Breast epithelium (tissue), 3 donors: ENCODE results near the gene INKA1.

Source experiments
- POLR2A ChIP-seq: fragments of 450-650 bp; IDR thresholded peaks from one replicate; pipeline ENCODE4 v1.6.1; 2016; ENCODE audit warnings: antibody characterized with exemption, mild to moderate bottlenecking, moderate library complexity
- POLR2AphosphoS5 ChIP-seq, 3 donors: sonication (generic); formaldehyde crosslinking; IDR thresholded peaks; one replicate each; pipeline ENCODE4 v1.6.1; 2017; ENCODE audit warnings: antibody characterized with exemption in 3 of 3
- TF ChIP-seq, protein P1 (sequence below), 3 donors: fragments of 450-650 bp; IDR thresholded peaks; one replicate each; pipeline ENCODE4 v1.5.1; 2016 to 2017; ENCODE audit warnings: antibody characterized with exemption in 3 of 3, mild to moderate bottlenecking in 3 of 3, moderate library complexity in 3 of 3

DNA sequence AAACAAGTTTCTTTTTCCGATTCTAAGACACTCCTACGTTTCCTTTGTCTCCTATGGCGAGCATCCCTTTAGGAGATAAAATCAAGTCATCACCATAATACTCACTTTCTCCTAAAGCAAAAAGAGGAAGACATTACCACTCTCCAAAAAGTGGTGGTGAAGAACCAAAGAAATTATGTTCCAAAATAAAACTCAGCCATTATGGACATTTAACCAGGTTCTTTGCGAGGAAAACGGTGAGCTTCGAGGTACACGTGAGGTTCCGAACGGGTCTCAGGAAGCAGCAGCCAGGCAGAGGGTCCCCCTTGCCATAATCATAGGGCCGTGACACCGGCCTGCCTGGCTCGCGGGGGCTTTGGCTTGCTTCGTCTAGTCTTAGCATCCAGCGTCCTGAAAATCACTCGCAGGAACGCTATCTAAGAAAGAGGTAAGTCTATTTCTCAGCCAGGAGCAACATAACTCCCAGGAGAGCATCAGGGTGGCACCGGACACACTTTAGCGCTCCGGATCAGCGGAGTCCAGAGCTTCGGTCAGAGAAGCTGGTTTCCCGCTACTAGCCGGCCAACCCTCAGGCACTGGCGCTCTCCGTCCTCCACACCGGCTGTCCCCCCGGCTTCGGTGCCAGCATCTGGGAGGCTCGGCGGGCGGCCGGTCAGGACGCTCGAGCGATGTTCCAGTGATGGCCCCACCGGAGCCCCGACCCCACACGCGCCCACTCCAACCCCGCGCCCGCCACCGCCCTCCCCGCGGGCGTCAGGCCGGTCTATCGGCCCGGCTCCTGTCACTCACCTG, 17.3 kb upstream of the INKA1 start:
- TF ChIP-seq, protein P1, sequence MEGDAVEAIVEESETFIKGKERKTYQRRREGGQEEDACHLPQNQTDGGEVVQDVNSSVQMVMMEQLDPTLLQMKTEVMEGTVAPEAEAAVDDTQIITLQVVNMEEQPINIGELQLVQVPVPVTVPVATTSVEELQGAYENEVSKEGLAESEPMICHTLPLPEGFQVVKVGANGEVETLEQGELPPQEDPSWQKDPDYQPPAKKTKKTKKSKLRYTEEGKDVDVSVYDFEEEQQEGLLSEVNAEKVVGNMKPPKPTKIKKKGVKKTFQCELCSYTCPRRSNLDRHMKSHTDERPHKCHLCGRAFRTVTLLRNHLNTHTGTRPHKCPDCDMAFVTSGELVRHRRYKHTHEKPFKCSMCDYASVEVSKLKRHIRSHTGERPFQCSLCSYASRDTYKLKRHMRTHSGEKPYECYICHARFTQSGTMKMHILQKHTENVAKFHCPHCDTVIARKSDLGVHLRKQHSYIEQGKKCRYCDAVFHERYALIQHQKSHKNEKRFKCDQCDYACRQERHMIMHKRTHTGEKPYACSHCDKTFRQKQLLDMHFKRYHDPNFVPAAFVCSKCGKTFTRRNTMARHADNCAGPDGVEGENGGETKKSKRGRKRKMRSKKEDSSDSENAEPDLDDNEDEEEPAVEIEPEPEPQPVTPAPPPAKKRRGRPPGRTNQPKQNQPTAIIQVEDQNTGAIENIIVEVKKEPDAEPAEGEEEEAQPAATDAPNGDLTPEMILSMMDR (IDR thresholded peaks at IDR 0.05), result no peak
- TF ChIP-seq POLR2AphosphoS5 (IDR thresholded peaks at IDR 0.05), result no peak
- TF ChIP-seq POLR2A, result no peak
